Measurements from ENCODE around the gene PRR7.

The PRR7 gene

DNA sequence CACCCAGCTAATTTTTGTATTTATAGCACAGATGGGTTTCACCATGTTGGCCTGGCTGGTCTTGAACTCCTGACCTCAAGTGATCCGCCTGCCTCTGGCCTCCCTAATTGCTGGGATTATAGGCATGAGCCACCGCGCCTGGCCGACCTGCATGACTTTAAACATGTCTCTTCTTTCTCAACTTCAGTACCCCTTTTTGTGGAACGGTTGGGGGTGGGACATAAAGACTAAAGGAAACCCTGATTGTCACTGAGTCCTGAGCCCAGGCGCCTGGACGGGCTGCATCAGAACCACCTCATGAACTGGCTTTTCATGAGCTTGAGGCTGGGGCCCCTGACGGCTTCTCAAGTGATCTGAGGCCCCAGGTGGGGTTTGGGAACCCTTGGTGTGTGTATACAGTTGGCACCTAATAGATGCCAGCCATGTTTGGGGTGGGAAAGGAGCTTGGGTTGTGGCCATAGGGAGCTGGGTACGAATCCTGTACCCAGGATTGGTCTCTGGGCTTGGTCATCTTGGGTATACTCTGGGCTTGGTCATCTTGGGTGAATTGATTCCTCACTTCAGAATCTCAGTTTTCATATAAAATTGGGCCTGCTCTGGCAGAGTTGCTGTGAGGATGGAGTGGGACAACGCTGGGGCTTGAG, 17.9 kb upstream of the PRR7 start:
- DNase-seq (ENCODE audit: low read depth): no peak
- TF ChIP-seq, protein P1, sequence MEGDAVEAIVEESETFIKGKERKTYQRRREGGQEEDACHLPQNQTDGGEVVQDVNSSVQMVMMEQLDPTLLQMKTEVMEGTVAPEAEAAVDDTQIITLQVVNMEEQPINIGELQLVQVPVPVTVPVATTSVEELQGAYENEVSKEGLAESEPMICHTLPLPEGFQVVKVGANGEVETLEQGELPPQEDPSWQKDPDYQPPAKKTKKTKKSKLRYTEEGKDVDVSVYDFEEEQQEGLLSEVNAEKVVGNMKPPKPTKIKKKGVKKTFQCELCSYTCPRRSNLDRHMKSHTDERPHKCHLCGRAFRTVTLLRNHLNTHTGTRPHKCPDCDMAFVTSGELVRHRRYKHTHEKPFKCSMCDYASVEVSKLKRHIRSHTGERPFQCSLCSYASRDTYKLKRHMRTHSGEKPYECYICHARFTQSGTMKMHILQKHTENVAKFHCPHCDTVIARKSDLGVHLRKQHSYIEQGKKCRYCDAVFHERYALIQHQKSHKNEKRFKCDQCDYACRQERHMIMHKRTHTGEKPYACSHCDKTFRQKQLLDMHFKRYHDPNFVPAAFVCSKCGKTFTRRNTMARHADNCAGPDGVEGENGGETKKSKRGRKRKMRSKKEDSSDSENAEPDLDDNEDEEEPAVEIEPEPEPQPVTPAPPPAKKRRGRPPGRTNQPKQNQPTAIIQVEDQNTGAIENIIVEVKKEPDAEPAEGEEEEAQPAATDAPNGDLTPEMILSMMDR (IDR thresholded peaks at IDR 0.05; ENCODE audit: control insufficient read depth, insufficient read depth, low read depth, low read length, missing control alignments): no peak
- no peak overlapping the region for H3K4me3 ChIP-seq (ENCODE audit: control insufficient read depth, low read depth, low read length)

DNA sequence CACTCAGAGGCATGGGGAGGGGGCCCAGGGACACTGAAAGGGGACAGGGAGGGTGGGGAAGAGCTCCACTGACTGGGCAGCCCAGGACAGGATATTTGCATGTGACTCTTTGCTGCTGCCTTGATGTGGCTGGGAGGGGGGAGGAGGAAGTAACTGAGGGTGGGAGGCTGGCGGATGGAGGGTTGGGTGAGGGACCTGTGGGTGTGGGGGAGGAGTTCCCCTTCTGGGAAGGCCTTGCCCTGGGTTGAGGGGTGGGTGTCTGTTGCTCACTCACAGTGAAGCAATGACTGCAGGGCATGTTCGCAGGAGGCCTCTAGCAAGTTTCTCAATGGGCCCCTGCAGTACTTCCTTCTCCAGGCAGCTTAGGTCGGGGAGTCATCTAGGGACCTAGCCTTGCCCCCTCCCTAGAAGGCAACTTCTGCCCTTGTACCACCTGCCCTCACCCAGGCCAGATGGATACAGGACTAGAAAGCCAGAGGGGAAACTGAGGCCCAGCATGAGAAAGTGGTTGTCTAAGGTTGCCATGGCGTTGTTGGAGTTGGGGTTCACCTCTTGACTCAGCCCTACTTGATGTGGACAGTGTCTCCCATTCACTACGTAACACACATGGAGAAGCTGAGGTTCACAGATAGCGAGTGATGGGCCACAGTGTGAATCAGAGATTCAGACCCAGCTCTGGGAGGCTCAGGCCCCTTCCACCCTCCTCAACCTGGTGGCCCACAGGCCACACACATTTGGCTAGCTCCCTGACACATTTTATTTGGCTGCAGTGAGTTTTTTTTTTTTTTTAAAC, 17.2 kb upstream of the PRR7 start:
- no peak for DNase-seq (ENCODE audit: low read depth)
- TF ChIP-seq, protein P1 (IDR thresholded peaks at IDR 0.05; ENCODE audit: control insufficient read depth, insufficient read depth, low read depth, low read length, missing control alignments): no peak
- no peak overlapping the region for H3K4me3 ChIP-seq (ENCODE audit: control insufficient read depth, low read depth, low read length)

DNA sequence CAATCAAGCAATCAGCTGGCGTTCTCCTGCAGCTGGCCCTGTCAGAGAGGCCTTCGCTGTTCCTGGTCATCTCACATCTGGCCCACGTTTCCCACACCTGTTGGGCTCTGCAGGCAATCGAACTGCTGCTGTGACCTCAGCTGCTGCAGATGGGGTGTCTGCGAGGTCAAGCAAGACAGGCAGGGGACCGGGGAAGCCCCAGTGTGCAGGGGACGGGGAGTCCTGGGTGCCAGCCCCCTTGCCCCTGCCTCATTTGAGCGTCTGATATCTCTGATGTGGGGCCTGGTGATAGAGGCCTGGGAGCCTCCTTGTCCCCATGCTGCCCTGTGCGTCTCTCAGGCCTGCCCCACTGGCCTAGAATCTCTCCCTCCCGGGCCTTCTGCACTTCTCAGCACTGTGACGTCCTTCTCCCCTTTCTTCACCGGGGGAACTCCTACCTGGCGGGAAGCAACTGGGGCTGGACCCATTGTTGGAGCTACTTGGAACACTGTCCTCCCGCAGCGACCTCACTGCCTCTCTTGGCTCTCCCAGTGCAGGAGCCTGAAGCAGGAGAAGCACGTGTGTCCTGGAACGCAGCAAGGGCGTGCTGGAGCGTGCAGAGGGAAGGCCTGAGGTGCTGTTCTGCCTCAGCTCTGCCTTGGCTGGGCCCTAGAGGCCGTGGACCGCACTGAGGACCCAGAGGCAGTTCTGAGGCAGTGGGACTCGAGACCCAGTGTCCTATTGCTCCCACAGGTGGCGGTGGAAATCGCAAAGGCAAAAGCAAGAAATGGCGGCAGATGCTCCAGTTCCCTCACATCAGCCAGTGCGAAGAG, 16.3 kb upstream of the PRR7 start:
- TF ChIP-seq, protein P1 (IDR thresholded peaks at IDR 0.05; ENCODE audit: control insufficient read depth, insufficient read depth, low read depth, low read length, missing control alignments): no peak
- DNase-seq (ENCODE audit: low read depth): no peak
- H3K4me3 ChIP-seq (ENCODE audit: control insufficient read depth, low read depth, low read length): no peak overlapping the region

DNA sequence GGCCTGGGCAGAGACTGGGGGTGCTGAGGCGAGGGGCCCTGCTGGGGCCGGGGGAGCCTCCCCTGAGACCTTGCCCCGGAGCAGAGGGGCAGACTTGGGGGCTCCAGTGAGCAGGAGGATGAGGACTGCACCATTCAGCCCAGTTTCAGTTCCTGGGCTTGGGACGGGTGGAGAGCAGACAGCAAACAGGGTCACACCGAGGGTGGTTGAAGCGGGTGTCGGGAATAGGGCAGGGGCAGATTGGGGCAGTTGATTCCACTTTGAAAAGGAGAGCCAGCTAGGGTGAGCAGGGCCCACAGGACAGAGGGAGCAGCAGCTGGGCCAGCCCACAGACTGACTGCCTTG, 15.7 kb upstream of the PRR7 start:
- TF ChIP-seq, protein P1 (IDR thresholded peaks at IDR 0.05; ENCODE audit: control insufficient read depth, insufficient read depth, low read depth, low read length, missing control alignments): no peak
- DNase-seq (ENCODE audit: low read depth): no peak
- H3K4me3 ChIP-seq (ENCODE audit: control insufficient read depth, low read depth, low read length): no peak overlapping the region

DNA sequence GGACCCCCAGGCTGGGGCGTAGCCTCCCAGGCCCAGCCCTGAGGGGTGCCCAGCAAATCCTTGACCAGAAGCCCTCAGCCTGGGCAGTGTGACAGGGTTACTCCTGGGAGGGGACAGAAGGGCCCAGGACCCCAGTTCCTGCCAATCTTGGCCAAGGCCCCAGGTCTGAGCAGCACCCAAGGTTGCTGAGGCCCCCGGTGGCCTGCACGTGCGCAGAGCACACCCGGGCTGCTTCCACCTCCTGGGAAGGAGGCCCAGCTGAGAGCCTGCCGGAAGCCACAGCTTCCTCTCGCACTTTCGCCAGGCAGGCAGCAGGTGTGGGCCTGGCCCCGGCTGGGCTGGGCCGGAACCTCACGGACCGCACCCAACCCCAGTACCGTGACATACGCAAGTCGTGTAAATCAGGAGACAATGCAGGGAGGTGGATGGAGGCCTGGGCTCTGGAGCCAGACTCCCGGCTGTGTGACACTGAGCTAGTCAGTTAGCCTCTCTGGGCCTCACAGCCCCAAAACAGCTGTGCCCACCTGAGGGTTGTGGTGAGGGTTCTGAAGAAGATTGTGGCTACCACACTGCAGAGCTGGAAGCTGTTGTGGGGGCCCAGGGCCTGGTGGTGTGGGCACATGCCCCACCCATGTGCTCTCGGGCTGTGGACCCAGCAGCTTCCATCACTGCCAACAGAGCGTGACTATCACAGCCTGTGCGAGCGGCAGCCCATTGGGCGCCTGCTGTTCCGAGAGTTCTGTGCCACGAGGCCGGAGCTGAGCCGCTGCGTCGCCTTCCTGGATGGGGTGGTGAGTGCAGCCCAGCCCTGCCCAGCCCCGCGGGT, 15.1 kb upstream of the PRR7 start:
- TF ChIP-seq, protein P1 (IDR thresholded peaks at IDR 0.05; ENCODE audit: control insufficient read depth, insufficient read depth, low read depth, low read length, missing control alignments): no peak
- H3K4me3 ChIP-seq (ENCODE audit: control insufficient read depth, low read depth, low read length): no peak overlapping the region
- DNase-seq (ENCODE audit: low read depth): no peak
